ENCODE results near the gene NBEAL1.

The NBEAL1 gene

GRCh38 chr2:203135105-203135504 lies 120.4 kb downstream of the NBEAL1 start:
- no peak for TF ChIP-seq FOXP2 (optimal IDR thresholded peaks at IDR 0.05; ENCODE audit: borderline replicate concordance, extremely low read depth, extremely low read length, insufficient read depth)

GRCh38 chr2:203143391-203143790 lies 128.7 kb downstream of the NBEAL1 start:
- TF ChIP-seq REST (IDR thresholded peaks at IDR 0.05; ENCODE audit: insufficient read depth in 1 of 2, low read depth in 2 of 2, low read length in 2 of 2), result no peak
- TF ChIP-seq SIN3A (IDR thresholded peaks at IDR 0.05; ENCODE audit: borderline replicate concordance, insufficient read depth, low read length), result no peak
- TF ChIP-seq POLR2AphosphoS5 (IDR thresholded peaks at IDR 0.05; ENCODE audit: low read depth, low read length), result no peak
- no peak for TF ChIP-seq FOXP2 (optimal IDR thresholded peaks at IDR 0.05; ENCODE audit: borderline replicate concordance, extremely low read depth, extremely low read length, insufficient read depth)
- no peak for TF ChIP-seq TAF1 (IDR thresholded peaks at IDR 0.05; ENCODE audit: borderline replicate concordance, insufficient read depth, low read length)

DNA sequence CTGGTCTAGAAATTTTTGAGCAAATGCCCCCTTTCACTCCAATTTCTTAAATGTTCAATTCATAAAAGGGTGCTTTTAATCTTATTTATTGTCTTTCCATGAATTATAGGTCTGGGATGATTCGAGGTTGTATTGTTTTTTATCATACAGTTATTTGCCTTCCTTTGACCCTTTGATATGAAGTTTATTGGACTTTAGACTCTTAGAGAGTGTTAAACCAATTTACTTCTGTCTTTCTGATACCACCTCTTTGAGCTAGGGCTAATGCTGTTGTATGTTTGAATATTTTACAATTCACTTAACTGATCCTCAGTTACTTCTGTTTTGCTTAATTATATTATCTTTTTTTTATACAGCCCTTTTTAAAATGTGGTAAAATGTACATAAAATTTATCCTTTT lies 134.5 kb downstream of the NBEAL1 start:
- TF ChIP-seq POLR2AphosphoS5 (IDR thresholded peaks at IDR 0.05; ENCODE audit: low read depth, low read length) (no peak), FOXP2 (optimal IDR thresholded peaks at IDR 0.05; ENCODE audit: borderline replicate concordance, extremely low read depth, extremely low read length, insufficient read depth) (no peak), SIN3A (IDR thresholded peaks at IDR 0.05; ENCODE audit: borderline replicate concordance, insufficient read depth, low read length) (no peak), TAF1 (IDR thresholded peaks at IDR 0.05; ENCODE audit: borderline replicate concordance, insufficient read depth, low read length) (no peak), REST (IDR thresholded peaks at IDR 0.05; ENCODE audit: insufficient read depth in 1 of 2, low read depth in 2 of 2, low read length in 2 of 2) (no peak)

DNA sequence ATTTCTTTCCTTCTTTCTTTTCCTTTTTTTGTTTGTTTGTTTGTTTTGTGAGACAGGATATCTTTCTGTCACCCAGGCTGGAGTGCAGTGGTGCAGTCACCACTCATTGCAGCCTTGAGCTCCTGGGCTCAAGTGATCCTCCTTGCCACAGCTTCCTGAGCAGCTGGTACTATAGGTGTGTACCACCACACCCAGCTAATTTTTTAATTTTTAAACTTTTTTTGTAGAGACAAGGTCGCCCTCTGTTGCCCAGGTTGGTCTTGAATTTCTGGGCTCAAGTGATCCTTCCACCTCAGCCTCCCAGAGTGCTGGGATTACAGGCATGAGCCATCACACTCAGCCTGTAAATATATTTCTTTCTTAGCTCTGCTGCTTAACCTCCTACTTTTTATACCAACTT lies 140.7 kb downstream of the NBEAL1 start:
- TF ChIP-seq POLR2AphosphoS5 (IDR thresholded peaks at IDR 0.05; ENCODE audit: low read depth, low read length) (no peak), TAF1 (IDR thresholded peaks at IDR 0.05; ENCODE audit: borderline replicate concordance, insufficient read depth, low read length) (no peak), REST (IDR thresholded peaks at IDR 0.05; ENCODE audit: insufficient read depth in 1 of 2, low read depth in 2 of 2, low read length in 2 of 2) (no peak), SIN3A (IDR thresholded peaks at IDR 0.05; ENCODE audit: borderline replicate concordance, insufficient read depth, low read length) (no peak), FOXP2 (optimal IDR thresholded peaks at IDR 0.05; ENCODE audit: borderline replicate concordance, extremely low read depth, extremely low read length, insufficient read depth) (no peak)

GRCh38 chr2:203164311-203164935 lies 149.7 kb downstream of the NBEAL1 start:
- TF ChIP-seq TAF1 (IDR thresholded peaks at IDR 0.05; ENCODE audit: borderline replicate concordance, insufficient read depth, low read length) (no peak), SIN3A (IDR thresholded peaks at IDR 0.05; ENCODE audit: borderline replicate concordance, insufficient read depth, low read length) (no peak), POLR2AphosphoS5 (IDR thresholded peaks at IDR 0.05; ENCODE audit: low read depth, low read length) (no peak), REST (IDR thresholded peaks at IDR 0.05; ENCODE audit: insufficient read depth in 1 of 2, low read depth in 2 of 2, low read length in 2 of 2) (no peak), FOXP2 (optimal IDR thresholded peaks at IDR 0.05; ENCODE audit: borderline replicate concordance, extremely low read depth, extremely low read length, insufficient read depth) (no peak)
